Keratinocyte (primary cell): ENCODE measurements around the gene INPP5A. TPM values are rescaled to one million over a fixed set of nuclear protein-coding genes. Genes with fewer than 3 reads are reported as not detected.

Experiments used
- DNase-seq: peaks from one replicate; pipeline ENCODE4 v3.0.0-alpha.2; 2011; ENCODE audit warnings: low read depth, missing footprints, low spot score
- FAIRE-seq: peaks from 2 replicates; lab custom pipeline; 2011; peaks lifted over from hg19 to GRCh38; lab: Jason Lieb, UNC
- H2AFZ ChIP-seq: 2 replicates; pipeline ENCODE4 v1.6.0; 2012; ENCODE audit warnings: low read length, control low read depth, inconsistent platforms; ENCODE audit not compliant: control insufficient read depth
- H3K27ac ChIP-seq: 2 replicates; pipeline ENCODE4 v1.5.1; 2011; ENCODE audit warnings: low read length; ENCODE audit not compliant: control insufficient read depth, insufficient read depth
- H3K27me3 ChIP-seq: 3 replicates; pipeline ENCODE4 v1.6.0; 2011; ENCODE audit warnings: low read length; ENCODE audit not compliant: control insufficient read depth, insufficient read depth; ENCODE audit errors: extremely low read depth
- H3K36me3 ChIP-seq, 2 experiments: 2 replicates in 1 of 2; 3 replicates in 1 of 2; pipeline ENCODE4 v1.5.1; 2011; ENCODE audit warnings: low read length in 2 of 2, mild to moderate bottlenecking in 1 of 2; ENCODE audit not compliant: control insufficient read depth in 2 of 2, insufficient read depth in 2 of 2; ENCODE audit errors: extremely low read depth in 1 of 2
- H3K4me1 ChIP-seq: 3 replicates; pipeline ENCODE4 v1.5.1; 2011; ENCODE audit warnings: low read length; ENCODE audit not compliant: control insufficient read depth, insufficient read depth; ENCODE audit errors: extremely low read depth
- H3K4me2 ChIP-seq: 3 replicates; pipeline ENCODE4 v1.6.0; 2011; ENCODE audit warnings: low read depth, low read length; ENCODE audit not compliant: control insufficient read depth, insufficient read depth; ENCODE audit errors: extremely low read depth
- H3K4me3 ChIP-seq, 3 experiments: fragments of 200-600 bp in 1 of 3; sonication (generic) in 1 of 3; 2 replicates in 2 of 3; 3 replicates in 1 of 3; pipeline ENCODE4 v1.5.1; 2011 to 2016; ENCODE audit warnings: low read length in 3 of 3, mild to moderate bottlenecking in 3 of 3, control low read depth in 2 of 3, inconsistent platforms in 1 of 3, low read depth in 1 of 3, mixed read lengths in 1 of 3, mixed run types in 1 of 3, moderate library complexity in 1 of 3; ENCODE audit not compliant: control insufficient read depth in 2 of 3, insufficient read depth in 2 of 3; ENCODE audit errors: extremely low read depth in 1 of 3
- H3K79me2 ChIP-seq: 2 replicates; pipeline ENCODE4 v1.6.0; 2012; ENCODE audit warnings: low read length; ENCODE audit not compliant: control insufficient read depth, insufficient read depth
- H3K9ac ChIP-seq: 3 replicates; pipeline ENCODE4 v1.6.0; 2011; ENCODE audit warnings: low read length; ENCODE audit not compliant: control insufficient read depth, insufficient read depth; ENCODE audit errors: extremely low read depth
- H3K9me1 ChIP-seq: 3 replicates; pipeline ENCODE4 v1.6.0; 2011; ENCODE audit warnings: low read length; ENCODE audit not compliant: control insufficient read depth, insufficient read depth; ENCODE audit errors: extremely low read depth
- H3K9me3 ChIP-seq: 2 replicates; pipeline ENCODE4 v1.5.1; 2012; ENCODE audit warnings: low read depth, low read length; ENCODE audit not compliant: control insufficient read depth
- H4K20me1 ChIP-seq: 3 replicates; pipeline ENCODE4 v1.6.0; 2011; ENCODE audit warnings: low read length; ENCODE audit not compliant: control insufficient read depth, insufficient read depth; ENCODE audit errors: extremely low read depth
- CTCF ChIP-seq, 3 experiments: IDR thresholded peaks in 1 of 3; conservative IDR thresholded peaks in 1 of 3; optimal IDR thresholded peaks in 1 of 3; 2 replicates in 2 of 3; 3 replicates in 1 of 3; pipeline versions ENCODE3 to v1.5.1; 2011; ENCODE audit warnings: low read length in 3 of 3, mild to moderate bottlenecking in 3 of 3, moderate library complexity in 2 of 3, control low read depth in 1 of 3, inconsistent platforms in 1 of 3; ENCODE audit not compliant: insufficient read depth in 2 of 3; ENCODE audit errors: extremely low read depth in 1 of 3
- EZH2 ChIP-seq: IDR thresholded peaks from one replicate; pipeline ENCODE4 v1.6.1; 2012; ENCODE audit warnings: inconsistent platforms, mild to moderate bottlenecking, low read length, moderate library complexity
- dilution Hi-C: fragments of 300-500 bp; cut with MboI; formaldehyde crosslinking; loops from one replicate; pipeline ENCODE4 v1.7.0; 2020; ENCODE audit warnings: low sequenced_read_pairs; ENCODE audit not compliant: extremely low pct_ligation_motif_present
- polyA plus RNA-seq, 5 experiments: library from polyadenylated mRNA; depleted of rRNA in 3 of 5; stranded (reverse) in 3 of 5; stranded (forward) in 1 of 5; unstranded in 1 of 5; fragments of >200 nt; gene quantifications; 1 replicate in 1 of 5; 2 replicates in 3 of 5; 3 replicates in 1 of 5; pipeline versions ENCODE4 v1.2.1 to v1.2.3, GENCODE V29; 2011 to 2012; ENCODE audit warnings: missing spikeins in 2 of 5, low read depth in 1 of 5, low replicate concordance in 1 of 5

INPP5A gene
- polyA plus RNA-seq, 1 donor (not counting 4 experiments of a cell fraction or from before 2014, with no cell fraction given), result 11.2 TPM

- no peaks in the 10 kb centered on the region for H4K20me1 ChIP-seq
- no peaks in the 10 kb centered on the region for H3K9me3 ChIP-seq
- no peaks in the 10 kb centered on the region for H3K36me3 ChIP-seq
- H2AFZ ChIP-seq, result no peak overlapping the region
- H3K9me1 ChIP-seq, result no peaks in the 10 kb centered on the region
- TF ChIP-seq CTCF (optimal IDR thresholded peaks at IDR 0.05 in 1 of 3, IDR thresholded peaks at IDR 0.05 in 1 of 3, conservative IDR thresholded peaks at IDR 0.05 in 1 of 3; ENCODE audit: extremely low read depth in 1 of 3, insufficient read depth in 2 of 3, low read length in 3 of 3) (no peak), EZH2 (no peak)
- DNase-seq, result no peak
- no peak overlapping the region for H3K4me3 ChIP-seq
- no peak overlapping the region for H3K9ac ChIP-seq
- peaks cover 5% of the 10 kb centered on the region for H3K4me1 ChIP-seq
- no peak for FAIRE-seq
- no peak overlapping the region for H3K4me2 ChIP-seq
- dilution Hi-C loops, result no loop called here
- H3K27me3 ChIP-seq, result peaks cover 49% of the 10 kb centered on the region
- no peaks in the 10 kb centered on the region for H3K79me2 ChIP-seq
- H3K27ac ChIP-seq, result no peak overlapping the region
Observed at GRCh38 chr10:132527339-132528063, 10.1 kb upstream of the INPP5A start.

GRCh38 chr10:132528064-132528691 lies 9.4 kb upstream of the INPP5A start:
- H3K4me1 ChIP-seq, result peaks cover 5% of the 10 kb centered on the region
- dilution Hi-C loops, result no loop called here

More at GRCh38 chr10:132528064-132528691, 9.4 kb upstream of the INPP5A start:
- Histone ChIP-seq H3K36me3 (no peaks in the 10 kb centered on the region), H3K9me3 (no peaks in the 10 kb centered on the region), H3K4me2 (no peak overlapping the region), H3K27me3 (peaks cover 42% of the 10 kb centered on the region), H4K20me1 (no peaks in the 10 kb centered on the region), H2AFZ (no peak overlapping the region), H3K9me1 (no peaks in the 10 kb centered on the region), H3K79me2 (no peaks in the 10 kb centered on the region), H3K27ac (no peak overlapping the region), H3K4me3 (no peak overlapping the region), H3K9ac (no peak overlapping the region)
- no peak for TF ChIP-seq CTCF (optimal IDR thresholded peaks at IDR 0.05 in 1 of 3, IDR thresholded peaks at IDR 0.05 in 1 of 3, conservative IDR thresholded peaks at IDR 0.05 in 1 of 3; ENCODE audit: extremely low read depth in 1 of 3, insufficient read depth in 2 of 3, low read length in 3 of 3)
- TF ChIP-seq EZH2, result no peak
- FAIRE-seq, result no peak
- no peak for DNase-seq
